Smooth muscle cell (in vitro differentiated cells): ENCODE data around the gene ISG15. TPM values are rescaled to one million over a fixed set of nuclear protein-coding genes. Genes with fewer than 3 reads are reported as not detected.
A peak's percentile ranks its signal among the peaks of the same experiment; 100 is the strongest.

Experiments used
- DNase-seq: peaks from one replicate; lab custom pipeline; 2025; ENCODE audit not compliant: unreplicated experiment; lab: John Stamatoyannopoulos, UW
- H2AFZ ChIP-seq: fragments of 200-600 bp; sonication (generic); 2 replicates; pipeline ENCODE4 v1.6.0; 2016; ENCODE audit warnings: antibody characterized with exemption, low read depth, mild to moderate bottlenecking
- H3F3A ChIP-seq: fragments of 200-600 bp; sonication (generic); 2 replicates; pipeline ENCODE4 v1.6.0; 2017; ENCODE audit warnings: antibody characterized with exemption, low read depth
- H3K27ac ChIP-seq: fragments of 200-600 bp; sonication (generic); 2 replicates; pipeline ENCODE4 v1.5.1; 2016; ENCODE audit warnings: low read depth, mild to moderate bottlenecking
- H3K27me3 ChIP-seq: fragments of 200-600 bp; sonication (generic); 2 replicates; pipeline ENCODE4 v1.6.1; 2016; ENCODE audit warnings: low read depth, mild to moderate bottlenecking
- H3K36me3 ChIP-seq: fragments of 200-600 bp; sonication (generic); 2 replicates; pipeline ENCODE4 v1.5.1; 2016; ENCODE audit warnings: low read depth
- H3K4me1 ChIP-seq: fragments of 200-600 bp; sonication (generic); 2 replicates; pipeline ENCODE4 v1.5.1; 2016; ENCODE audit warnings: low read depth
- H3K4me2 ChIP-seq: fragments of 200-600 bp; sonication (generic); 2 replicates; pipeline ENCODE4 v1.6.0; 2016; ENCODE audit warnings: mild to moderate bottlenecking
- H3K4me3 ChIP-seq: fragments of 200-600 bp; sonication (generic); 2 replicates; pipeline ENCODE4 v1.5.1; 2016; ENCODE audit warnings: mild to moderate bottlenecking
- H3K79me2 ChIP-seq: fragments of 200-600 bp; sonication (generic); 2 replicates; pipeline ENCODE4 v1.6.0; 2016; ENCODE audit warnings: low read depth, mild to moderate bottlenecking
- H3K9ac ChIP-seq: fragments of 200-600 bp; sonication (generic); 2 replicates; pipeline ENCODE4 v1.6.0; 2016; ENCODE audit warnings: low read depth
- H3K9me3 ChIP-seq: fragments of 200-600 bp; sonication (generic); replicated peaks from 2 replicates; pipeline ENCODE4 v1.5.1; 2016; ENCODE audit warnings: low read depth
- H4K20me1 ChIP-seq: fragments of 200-600 bp; sonication (generic); 2 replicates; pipeline ENCODE4 v1.6.0; 2016; ENCODE audit warnings: low read depth
- WGBS: methylation state at CpG from one replicate; pipeline ENCODE4 v1.1.7; 2016; ENCODE audit warnings: low lambda C conversion rate; 5-methylcytosine and 5-hydroxymethylcytosine counted together
- polyA plus RNA-seq: library from polyadenylated mRNA; unstranded; fragments of >200 nt; fragmentation: Nextera tagmentation; extraction: Ambion mirVana; gene quantifications from 2 replicates; pipeline ENCODE4 v1.2.1, GENCODE V29; 2016
- total RNA-seq: library from RNA; depleted of rRNA; stranded (reverse); fragments of >200 nt; gene quantifications from 2 replicates; pipeline ENCODE4 v1.2.3, GENCODE V29; 2014
- TF ChIP-seq, protein P1 (sequence below): fragments of 200-600 bp; sonication (generic); IDR thresholded peaks from 2 replicates; pipeline ENCODE4 v1.5.1; 2017; ENCODE audit warnings: borderline replicate concordance, mild to moderate bottlenecking, antibody characterized with exemption; ENCODE audit not compliant: insufficient read depth, poor library complexity, severe bottlenecking

ISG15 gene
- total and polyA plus RNA-seq, 2 experiments from 2014 or later, result 109 to 147 TPM

DNA sequence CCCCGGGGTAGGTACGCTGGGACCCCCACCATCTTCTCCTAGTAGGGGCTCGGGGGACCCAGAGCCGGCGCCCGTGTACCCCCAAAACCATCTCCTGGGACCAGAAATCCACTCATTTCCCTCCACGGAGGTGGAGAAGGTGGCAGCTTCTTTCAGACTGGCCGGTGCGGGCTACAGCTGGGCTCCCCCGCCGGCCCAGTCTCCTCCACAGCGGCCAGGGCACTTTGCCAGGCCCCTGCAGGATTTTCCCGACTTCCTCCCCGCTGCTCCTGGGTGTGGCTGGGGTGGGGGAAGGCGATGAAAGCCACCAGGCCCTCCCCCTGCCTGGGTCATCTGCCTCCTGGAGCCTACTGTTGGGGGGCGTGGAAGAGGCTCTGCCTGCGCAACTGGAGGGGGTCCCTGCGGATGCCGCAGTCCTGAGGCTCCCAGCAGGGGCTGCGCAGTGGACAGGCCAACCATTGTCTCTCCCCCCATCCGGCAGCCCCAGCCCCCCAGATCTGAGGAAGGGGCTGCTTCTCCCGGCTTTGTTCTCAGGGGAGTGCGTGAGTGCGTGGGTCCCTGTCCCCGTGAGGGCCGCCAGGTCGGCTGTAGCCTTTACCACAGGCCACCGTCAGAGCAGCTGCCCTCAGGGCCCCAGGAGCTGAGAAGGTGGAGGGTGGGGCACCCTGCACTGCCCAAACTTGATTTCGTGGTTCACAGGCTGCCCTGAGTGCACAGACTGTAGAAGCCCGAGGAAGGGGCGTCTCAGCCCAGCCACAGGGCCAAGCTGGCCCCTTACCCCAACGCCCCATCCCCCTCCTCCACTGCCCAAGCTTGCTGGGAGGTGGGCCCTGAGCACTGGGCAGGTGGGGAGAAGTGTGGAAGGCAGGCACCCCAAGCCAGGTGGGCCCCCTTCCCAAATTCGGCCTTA lies 8.0 kb downstream of the ISG15 start:
- H4K20me1 ChIP-seq, result peaks cover 29% of the 10 kb centered on the region
- peak overlapping the region; percentile 50 for H3K27ac ChIP-seq
- H3K79me2 ChIP-seq, result no peaks in the 10 kb centered on the region

DNA sequence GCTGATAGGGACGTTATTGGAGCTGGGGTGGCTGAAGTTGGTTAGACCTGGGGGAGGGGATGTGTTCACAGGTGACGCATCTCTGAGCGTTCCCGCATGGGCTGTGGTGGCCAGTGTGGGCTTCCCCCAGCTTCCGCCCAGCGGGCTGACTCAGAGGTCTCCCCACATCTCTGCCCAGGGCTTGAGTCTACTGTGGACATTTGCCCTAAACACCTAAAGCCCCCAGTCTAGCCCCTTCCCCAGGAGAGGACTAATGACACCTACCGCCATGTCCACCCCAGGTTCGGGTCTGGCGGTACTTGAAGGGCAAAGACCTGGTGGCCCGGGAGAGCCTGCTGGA lies 8.6 kb downstream of the ISG15 start:
- no peaks in the 10 kb centered on the region for H3K36me3 ChIP-seq
- H3K79me2 ChIP-seq, result no peaks in the 10 kb centered on the region
- no peak overlapping the region for H2AFZ ChIP-seq
- H3K4me1 ChIP-seq, result peaks cover 21% of the 10 kb centered on the region
- no peaks in the 10 kb centered on the region for H3K9me3 ChIP-seq
- peaks cover 36% of the 10 kb centered on the region for H4K20me1 ChIP-seq
- no peak for DNase-seq
- H3K27me3 ChIP-seq, result no peaks in the 10 kb centered on the region
- peak overlapping the region; percentile 67 for H3K4me3 ChIP-seq
- 95% methylated on average over 10 of the region's 10 CpGs for WGBS
- H3K4me2 ChIP-seq, result peak overlapping the region; percentile 98
- H3F3A ChIP-seq, result no peaks in the 10 kb centered on the region
- H3K9ac ChIP-seq, result no peak overlapping the region
- H3K27ac ChIP-seq, result peak overlapping the region; percentile 50
- TF ChIP-seq, protein P1, sequence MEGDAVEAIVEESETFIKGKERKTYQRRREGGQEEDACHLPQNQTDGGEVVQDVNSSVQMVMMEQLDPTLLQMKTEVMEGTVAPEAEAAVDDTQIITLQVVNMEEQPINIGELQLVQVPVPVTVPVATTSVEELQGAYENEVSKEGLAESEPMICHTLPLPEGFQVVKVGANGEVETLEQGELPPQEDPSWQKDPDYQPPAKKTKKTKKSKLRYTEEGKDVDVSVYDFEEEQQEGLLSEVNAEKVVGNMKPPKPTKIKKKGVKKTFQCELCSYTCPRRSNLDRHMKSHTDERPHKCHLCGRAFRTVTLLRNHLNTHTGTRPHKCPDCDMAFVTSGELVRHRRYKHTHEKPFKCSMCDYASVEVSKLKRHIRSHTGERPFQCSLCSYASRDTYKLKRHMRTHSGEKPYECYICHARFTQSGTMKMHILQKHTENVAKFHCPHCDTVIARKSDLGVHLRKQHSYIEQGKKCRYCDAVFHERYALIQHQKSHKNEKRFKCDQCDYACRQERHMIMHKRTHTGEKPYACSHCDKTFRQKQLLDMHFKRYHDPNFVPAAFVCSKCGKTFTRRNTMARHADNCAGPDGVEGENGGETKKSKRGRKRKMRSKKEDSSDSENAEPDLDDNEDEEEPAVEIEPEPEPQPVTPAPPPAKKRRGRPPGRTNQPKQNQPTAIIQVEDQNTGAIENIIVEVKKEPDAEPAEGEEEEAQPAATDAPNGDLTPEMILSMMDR, result no peak

More for the DNA sequence above, 8.0 kb downstream of the ISG15 start:
- no peak overlapping the region for H2AFZ ChIP-seq
- H3F3A ChIP-seq, result no peaks in the 10 kb centered on the region
- H3K36me3 ChIP-seq, result no peaks in the 10 kb centered on the region
- H3K4me2 ChIP-seq, result peak overlapping the region; percentile 98
- TF ChIP-seq, protein P1, result no peak
- H3K9me3 ChIP-seq, result no peaks in the 10 kb centered on the region
- no peaks in the 10 kb centered on the region for H3K27me3 ChIP-seq
- peak overlapping the region; percentile 67 for H3K4me3 ChIP-seq
- DNase-seq, result peak; percentile 25
- WGBS, result 30% methylated on average over 32 of the region's 33 CpGs
- peak overlapping the region; percentile 15 for H3K9ac ChIP-seq
- H3K4me1 ChIP-seq, result peaks cover 21% of the 10 kb centered on the region

DNA sequence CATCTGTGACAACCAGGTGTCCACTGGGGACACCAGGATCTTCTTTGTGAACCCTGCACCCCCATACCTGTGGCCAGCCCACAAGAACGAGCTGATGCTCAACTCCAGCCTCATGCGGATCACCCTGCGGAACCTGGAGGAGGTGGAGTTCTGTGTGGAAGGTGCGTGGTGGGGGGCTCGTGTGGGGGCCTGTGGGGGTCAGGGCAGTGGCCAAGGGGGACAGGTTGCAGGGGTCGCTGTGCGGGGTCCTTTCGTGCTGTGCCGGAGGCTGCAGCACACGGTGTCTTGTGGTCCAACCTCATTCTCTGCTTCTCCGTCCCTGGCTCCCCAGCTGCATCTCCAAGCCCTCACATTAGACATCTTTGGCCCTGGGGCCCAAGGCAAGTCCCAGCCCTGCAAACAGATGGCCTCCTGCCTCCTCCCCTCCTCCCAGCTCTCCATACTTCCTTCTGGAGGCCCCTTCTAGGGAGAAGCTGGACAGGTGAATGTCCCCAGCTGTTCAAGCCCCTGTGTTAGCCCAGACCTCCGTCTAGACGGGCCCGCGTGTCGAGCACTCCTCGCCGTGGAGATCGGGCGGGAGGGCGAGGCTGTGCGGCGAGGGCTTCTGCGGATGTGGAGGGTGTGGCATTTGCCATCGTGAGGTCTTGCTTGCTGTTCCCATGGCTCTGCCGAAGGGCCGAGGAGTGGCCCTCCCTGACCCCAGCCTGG lies 9.2 kb downstream of the ISG15 start:
- Histone ChIP-seq H2AFZ (no peak overlapping the region), H3K9ac (no peak overlapping the region)

More for the DNA sequence above, 9.2 kb downstream of the ISG15 start:
- Histone ChIP-seq H3F3A (no peaks in the 10 kb centered on the region), H4K20me1 (peaks cover 41% of the 10 kb centered on the region), H3K4me1 (peaks cover 21% of the 10 kb centered on the region), H3K79me2 (no peaks in the 10 kb centered on the region), H3K4me2 (no peak overlapping the region), H3K27ac (no peak overlapping the region), H3K36me3 (no peaks in the 10 kb centered on the region), H3K9me3 (no peaks in the 10 kb centered on the region), H3K27me3 (no peaks in the 10 kb centered on the region), H3K4me3 (no peak overlapping the region)
- no peak for DNase-seq
- WGBS, result 90% methylated on average over 24 of the region's 27 CpGs
- TF ChIP-seq, protein P1, result no peak
